GM10266 (cell line): ENCODE data around the gene EFCAB6.

ENCODE experiments used
- DNase-seq: peaks from one replicate; pipeline ENCODE4 v3.0.0; 2012; ENCODE audit errors: extremely low spot score
- TF ChIP-seq, protein P1 (sequence below): IDR thresholded peaks from 2 replicates; pipeline ENCODE4 v1.5.1; 2012; ENCODE audit warnings: mild to moderate bottlenecking, low read depth; ENCODE audit not compliant: control insufficient read depth, insufficient read depth; ENCODE audit errors: missing control alignments

EFCAB6 gene

GRCh38 chr22:43745783-43746356 lies 66.2 kb downstream of the EFCAB6 start:
- TF ChIP-seq, protein P1, sequence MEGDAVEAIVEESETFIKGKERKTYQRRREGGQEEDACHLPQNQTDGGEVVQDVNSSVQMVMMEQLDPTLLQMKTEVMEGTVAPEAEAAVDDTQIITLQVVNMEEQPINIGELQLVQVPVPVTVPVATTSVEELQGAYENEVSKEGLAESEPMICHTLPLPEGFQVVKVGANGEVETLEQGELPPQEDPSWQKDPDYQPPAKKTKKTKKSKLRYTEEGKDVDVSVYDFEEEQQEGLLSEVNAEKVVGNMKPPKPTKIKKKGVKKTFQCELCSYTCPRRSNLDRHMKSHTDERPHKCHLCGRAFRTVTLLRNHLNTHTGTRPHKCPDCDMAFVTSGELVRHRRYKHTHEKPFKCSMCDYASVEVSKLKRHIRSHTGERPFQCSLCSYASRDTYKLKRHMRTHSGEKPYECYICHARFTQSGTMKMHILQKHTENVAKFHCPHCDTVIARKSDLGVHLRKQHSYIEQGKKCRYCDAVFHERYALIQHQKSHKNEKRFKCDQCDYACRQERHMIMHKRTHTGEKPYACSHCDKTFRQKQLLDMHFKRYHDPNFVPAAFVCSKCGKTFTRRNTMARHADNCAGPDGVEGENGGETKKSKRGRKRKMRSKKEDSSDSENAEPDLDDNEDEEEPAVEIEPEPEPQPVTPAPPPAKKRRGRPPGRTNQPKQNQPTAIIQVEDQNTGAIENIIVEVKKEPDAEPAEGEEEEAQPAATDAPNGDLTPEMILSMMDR: no peak
- no peak for DNase-seq

GRCh38 chr22:43745411-43745770 lies 66.7 kb downstream of the EFCAB6 start:
- DNase-seq: no peak
- TF ChIP-seq, protein P1: no peak

GRCh38 chr22:43744700-43745410 lies 67.2 kb downstream of the EFCAB6 start:
- DNase-seq: no peak
- TF ChIP-seq, protein P1: no peak

DNA sequence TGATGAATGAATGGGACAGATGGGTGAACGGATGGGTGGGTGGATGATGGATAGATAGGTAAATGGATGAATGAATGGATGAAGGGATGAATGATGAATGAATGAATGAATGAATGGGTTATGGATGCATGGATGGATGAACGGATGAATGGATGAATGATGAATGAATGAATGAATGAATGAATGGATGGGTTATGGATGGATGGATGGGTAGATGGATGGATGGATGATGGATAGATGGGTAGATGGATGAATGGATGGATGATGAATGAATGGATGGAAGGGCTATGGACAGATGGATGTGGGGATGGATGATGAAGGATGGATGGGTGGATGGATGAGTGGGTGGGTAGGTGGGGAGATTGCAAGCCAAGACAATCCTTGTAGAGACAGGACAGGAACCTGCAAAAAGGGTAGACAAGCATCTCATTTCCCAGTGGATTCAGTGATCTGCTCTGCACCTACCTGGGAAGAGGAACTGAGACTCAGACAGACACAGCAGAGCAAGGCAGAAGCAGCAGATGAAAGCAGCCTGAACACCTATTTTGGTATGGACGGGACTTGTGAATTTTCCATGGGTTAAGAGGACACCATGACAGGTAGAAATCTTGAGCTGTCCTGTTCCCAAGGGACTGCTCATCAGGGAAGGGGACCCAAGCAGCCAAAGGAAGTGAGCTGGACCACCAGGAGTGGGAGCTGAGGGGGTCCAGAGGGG lies 68.0 kb downstream of the EFCAB6 start:
- TF ChIP-seq, protein P1: no peak
- DNase-seq: no peak

DNA sequence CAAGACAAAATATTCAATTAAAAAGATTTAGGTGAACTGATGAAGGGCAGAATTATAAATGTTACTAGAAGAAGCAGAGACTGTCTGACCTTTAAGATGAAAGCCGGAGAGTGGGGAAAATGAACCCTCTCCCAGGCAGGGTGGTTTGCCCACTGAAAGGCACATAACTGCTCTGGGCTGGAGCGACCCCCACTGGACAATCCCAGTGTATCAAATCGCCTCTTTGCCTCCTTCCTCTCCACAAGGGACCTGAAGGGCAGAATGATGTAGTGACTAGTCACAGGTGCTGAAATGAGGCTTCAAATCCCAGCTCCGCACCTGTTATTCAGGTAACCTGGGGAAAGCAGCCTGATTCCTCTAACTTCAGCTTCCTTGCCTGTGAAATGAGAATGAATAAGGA lies 69.0 kb downstream of the EFCAB6 start:
- TF ChIP-seq, protein P1: peak; percentile 24
- DNase-seq: no peak

GRCh38 chr22:43742154-43742950 lies 69.8 kb downstream of the EFCAB6 start:
- no peak for DNase-seq
- TF ChIP-seq, protein P1: no peak
